Measurements from ENCODE around the gene ZNF107. TPM values are rescaled to one million over a fixed set of nuclear protein-coding genes. Genes with fewer than 3 reads are reported as not detected.
A peak's percentile ranks its signal among the peaks of the same experiment; 100 is the strongest.

Gene ZNF107
- 15.3 TPM for polyA plus RNA-seq

DNA sequence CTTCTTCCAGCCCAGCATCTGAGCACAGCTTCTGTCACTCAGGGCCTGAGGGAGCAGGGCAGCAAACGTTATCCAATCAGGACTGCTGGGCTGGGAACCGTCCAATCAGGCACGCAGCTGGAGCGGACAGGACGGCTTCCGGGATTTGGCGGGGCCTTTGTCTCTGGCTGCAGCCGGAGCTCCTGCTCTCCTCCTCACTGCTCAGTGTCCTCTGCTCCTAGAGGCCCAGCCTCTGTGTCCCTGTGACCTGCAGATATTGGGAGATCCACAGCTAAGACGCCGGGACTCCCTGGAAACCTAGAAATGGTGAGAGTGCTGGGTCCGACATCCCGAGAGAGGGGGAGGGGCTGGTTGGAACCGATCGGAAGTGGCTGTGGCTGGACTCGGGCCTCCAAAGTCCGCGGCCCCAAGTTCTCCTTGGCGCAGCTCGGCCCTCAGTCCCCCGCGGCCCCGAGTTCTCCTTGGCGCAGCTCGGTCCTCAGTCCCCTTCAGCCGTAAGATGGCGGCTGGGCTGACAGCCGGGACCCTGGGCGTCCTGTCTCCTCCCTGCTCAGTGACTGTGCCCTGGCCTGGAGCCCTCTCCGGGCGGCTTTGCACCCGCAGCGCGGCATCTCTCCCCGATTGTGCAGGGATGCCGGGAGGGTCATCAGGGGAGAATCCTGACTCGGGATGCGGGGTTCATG is at the start of gene ZNF107:
ZNF107 (plus strand) TSS at position 154 of the 683 bp plus-strand sequence; CDS start at position 304, 150 bp downstream.
- H3K4me1 Mint-ChIP-seq = peaks cover 34 to 42% (median 36%) of the 10 kb centered on the region in 3 donors
- peak within 1 kb of the TSS; percentile 95 to 98 (median 98) for H3K4me3 Mint-ChIP-seq
- no peaks in the 10 kb centered on the region for H3K27me3 Mint-ChIP-seq
- H3K9me3 Mint-ChIP-seq = peaks cover 2 to 6% (median 4%) of the 10 kb centered on the region in 3 donors
- H3K36me3 Mint-ChIP-seq = peaks cover 12% of the 10 kb centered on the region
- peak within 1 kb of the TSS; percentile 95 to 99 (median 98) for H3K27ac Mint-ChIP-seq

DNA sequence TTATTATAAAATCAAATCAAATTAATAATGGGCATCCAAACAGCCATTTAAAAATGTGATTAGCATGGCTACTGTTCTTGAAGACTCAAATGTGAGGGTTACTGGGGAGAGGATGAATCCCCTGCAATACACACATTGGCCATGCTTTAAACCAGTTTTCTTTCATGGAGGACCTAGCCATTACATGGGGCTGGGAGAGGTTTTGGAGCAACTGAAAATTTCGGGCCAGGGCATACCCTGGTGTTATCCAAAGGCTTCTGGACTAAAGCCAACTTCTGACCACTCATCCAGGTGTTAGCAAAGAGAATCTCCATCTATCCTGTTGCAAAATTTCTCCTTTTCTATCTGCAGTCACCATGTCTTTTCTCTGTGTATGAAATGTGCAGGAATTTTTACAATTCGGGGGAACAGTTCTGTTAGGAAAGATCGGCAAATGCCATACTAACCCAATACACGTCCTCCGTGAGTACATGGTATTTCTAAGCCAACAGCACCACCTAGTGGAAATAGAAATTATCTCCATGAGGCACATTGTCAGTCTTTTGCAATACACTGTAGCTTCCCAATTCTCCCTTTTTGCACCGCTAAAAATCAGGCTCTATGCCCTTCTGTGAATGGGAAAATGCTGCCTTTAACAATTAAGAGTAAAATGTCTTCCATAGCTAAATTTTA is 47.0 kb upstream of the ZNF107 start:
- Mint-ChIP-seq H3K27me3 (no peaks in the 10 kb centered on the region), H3K4me3 (no peak overlapping the region), H3K36me3 (no peaks in the 10 kb centered on the region), H3K27ac (no peak overlapping the region), H3K9me3 (peaks cover 0 to 14% (median 2%) of the 10 kb centered on the region in 3 donors), H3K4me1 (peaks cover 0 to 2% (median 0%) of the 10 kb centered on the region in 3 donors)

DNA sequence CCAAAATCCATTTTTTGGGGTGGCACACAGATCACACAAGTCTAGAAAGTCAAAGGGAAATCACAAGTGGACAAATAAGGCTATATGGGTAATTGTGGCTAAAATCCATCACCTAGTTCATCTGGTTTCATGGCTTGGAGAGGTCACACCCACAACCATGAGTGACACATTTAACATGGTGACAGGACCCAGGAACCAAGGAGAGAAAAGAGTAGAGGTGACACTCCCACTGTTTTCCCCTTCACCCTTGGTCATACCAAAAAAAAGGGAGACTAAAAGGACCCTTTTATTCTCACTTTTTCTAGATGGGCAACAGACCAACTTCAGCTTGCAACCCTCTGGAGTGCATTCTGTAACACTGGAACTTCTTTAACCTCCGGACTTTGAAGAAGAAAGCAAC is 46.2 kb upstream of the ZNF107 start:
- H3K27me3 Mint-ChIP-seq = no peaks in the 10 kb centered on the region
- no peaks in the 10 kb centered on the region for H3K36me3 Mint-ChIP-seq
- no peak overlapping the region for H3K27ac Mint-ChIP-seq
- no peak overlapping the region for H3K4me3 Mint-ChIP-seq
- peaks cover 0 to 2% (median 0%) of the 10 kb centered on the region in 3 donors for H3K4me1 Mint-ChIP-seq
- H3K9me3 Mint-ChIP-seq = peaks cover 0 to 14% (median 2%) of the 10 kb centered on the region in 3 donors

DNA sequence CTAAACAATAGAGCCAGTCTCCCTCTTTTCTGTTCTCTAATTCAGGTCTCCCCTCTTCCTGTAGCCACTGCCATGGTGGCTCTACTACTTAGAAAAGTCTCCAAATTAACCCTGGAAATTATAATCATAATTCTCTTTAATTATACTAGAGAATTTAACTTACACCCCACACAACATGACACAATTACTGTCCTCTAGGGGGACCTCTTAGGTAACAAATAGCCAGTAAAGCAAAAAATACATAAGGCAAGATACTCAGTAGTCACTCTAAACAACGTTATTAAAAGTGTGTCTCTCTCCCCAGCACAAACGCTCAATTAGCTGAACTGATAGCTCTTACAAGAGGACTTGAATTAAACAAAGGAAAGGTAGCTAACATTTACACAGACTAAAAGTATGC is 44.3 kb upstream of the ZNF107 start:
- no peaks in the 10 kb centered on the region for H3K27me3 Mint-ChIP-seq
- H3K27ac Mint-ChIP-seq = no peak overlapping the region
- H3K4me1 Mint-ChIP-seq = peaks cover 0 to 5% (median 0%) of the 10 kb centered on the region in 3 donors
- no peaks in the 10 kb centered on the region for H3K36me3 Mint-ChIP-seq
- H3K4me3 Mint-ChIP-seq = no peak overlapping the region
- H3K9me3 Mint-ChIP-seq = peaks cover 0 to 14% (median 2%) of the 10 kb centered on the region in 3 donors

DNA sequence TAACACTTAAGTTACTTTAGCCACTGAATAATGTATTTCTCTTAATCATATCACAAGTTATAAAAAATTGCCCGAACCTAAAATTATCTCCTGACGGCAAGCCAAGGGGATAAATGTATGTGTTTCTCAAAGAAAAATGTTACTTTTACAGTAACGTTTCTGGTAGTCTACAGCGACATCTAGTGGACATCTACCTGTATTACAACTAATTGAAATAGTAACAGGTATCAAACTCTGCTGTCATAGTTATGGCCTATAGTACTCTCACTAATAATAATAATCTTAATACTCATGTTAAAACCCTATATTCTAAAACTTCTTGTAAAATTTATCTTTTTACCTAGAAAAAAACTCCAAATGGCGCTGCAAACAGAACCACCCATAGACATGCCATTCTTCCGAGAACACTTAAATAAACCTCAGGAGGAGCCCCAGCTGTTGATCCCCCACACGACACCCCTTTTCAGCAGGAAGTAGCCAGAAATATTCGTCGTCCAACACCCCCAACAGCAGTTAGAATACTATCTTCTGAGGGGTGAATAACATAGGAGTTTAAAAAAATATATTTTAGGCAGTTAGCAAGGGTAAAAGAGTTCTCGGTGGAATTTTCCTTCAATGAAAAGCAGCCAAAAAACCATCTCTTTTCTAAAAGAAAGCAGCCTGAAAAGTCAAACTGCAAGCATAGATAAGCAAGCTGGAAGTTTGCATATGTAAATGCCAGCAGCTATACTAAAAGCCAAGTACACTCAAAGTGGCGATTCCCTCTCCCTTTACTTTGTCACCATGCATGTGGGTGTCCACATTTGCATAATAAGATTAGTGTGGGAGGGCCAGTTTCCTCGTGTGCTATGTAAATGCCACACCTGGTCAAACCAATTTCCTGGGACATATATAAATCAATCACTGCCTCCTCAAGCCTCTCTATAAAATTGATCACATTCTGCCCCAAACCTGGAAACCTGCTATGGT is 40.5 kb upstream of the ZNF107 start:
- Mint-ChIP-seq H3K36me3 (no peaks in the 10 kb centered on the region), H3K9me3 (peaks cover 0 to 2% (median 0%) of the 10 kb centered on the region in 3 donors), H3K4me1 (peaks cover 0 to 3% (median 0%) of the 10 kb centered on the region in 3 donors), H3K27me3 (no peaks in the 10 kb centered on the region), H3K27ac (no peak overlapping the region), H3K4me3 (no peak overlapping the region)

DNA sequence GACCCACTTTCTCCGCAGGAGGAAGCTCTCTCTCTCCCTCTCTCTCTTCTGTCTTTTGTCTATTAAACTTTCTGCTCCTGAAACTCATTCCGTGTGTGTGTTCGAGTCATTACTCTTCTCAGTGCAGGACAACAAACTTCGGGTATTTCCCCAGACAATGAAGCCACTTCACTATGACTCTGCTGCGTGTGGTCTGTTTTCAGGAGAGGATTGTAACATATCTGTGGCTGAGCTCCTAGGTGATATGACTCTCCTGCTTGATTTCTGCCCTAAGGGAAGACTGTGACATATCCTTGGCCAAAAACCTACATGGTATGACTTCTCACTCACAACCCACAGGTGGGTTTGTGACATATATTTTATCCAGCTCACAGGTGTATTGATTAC is 39.9 kb upstream of the ZNF107 start:
- Mint-ChIP-seq H3K4me3 (no peak overlapping the region), H3K27ac (no peak overlapping the region), H3K36me3 (no peaks in the 10 kb centered on the region), H3K27me3 (no peaks in the 10 kb centered on the region), H3K9me3 (no peaks in the 10 kb centered on the region), H3K4me1 (peaks cover 0 to 3% (median 0%) of the 10 kb centered on the region in 3 donors)

DNA sequence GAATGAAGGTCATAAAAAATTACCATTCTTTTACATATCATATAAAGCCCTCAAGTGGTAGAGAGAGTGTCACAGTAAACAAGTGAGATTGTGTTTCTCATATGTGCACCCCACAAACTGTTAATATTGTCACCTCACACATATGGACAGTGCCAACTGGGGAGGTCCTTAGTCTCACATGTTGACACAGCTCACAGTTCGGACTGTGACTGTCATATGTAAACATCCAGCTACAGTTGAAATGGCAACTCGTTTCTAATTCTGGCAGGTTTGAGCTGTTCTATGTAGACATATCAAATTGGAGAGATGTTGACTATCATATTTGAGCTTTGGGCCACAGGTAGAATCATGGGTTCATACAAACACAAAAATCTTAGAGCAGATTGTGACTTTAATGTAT is 39.4 kb upstream of the ZNF107 start:
- no peaks in the 10 kb centered on the region for H3K27me3 Mint-ChIP-seq
- H3K4me1 Mint-ChIP-seq = peaks cover 0 to 3% (median 0%) of the 10 kb centered on the region in 3 donors
- H3K36me3 Mint-ChIP-seq = no peaks in the 10 kb centered on the region
- no peak overlapping the region for H3K4me3 Mint-ChIP-seq
- H3K9me3 Mint-ChIP-seq = no peaks in the 10 kb centered on the region
- no peak overlapping the region for H3K27ac Mint-ChIP-seq

DNA sequence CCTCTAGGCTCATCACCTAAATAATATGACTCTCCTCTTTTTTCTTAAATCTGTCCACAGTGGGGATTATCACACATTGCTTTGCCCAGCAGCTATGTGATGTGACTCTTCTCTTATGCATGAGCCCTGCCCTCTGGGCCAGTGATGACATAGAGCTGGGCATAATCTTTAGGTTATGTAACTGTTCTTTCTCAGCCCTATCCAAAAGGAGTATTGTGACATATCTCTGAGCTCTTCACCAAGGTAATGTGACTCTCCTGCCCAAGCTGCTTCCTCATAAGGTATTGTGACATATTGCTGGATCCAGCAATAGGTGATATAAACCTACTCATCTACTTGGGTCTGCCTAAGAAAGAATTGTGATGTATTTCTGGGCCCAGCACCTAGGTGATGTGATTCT is 37.7 kb upstream of the ZNF107 start:
- Mint-ChIP-seq H3K27ac (no peak overlapping the region), H3K27me3 (no peaks in the 10 kb centered on the region), H3K4me3 (no peak overlapping the region), H3K4me1 (peaks cover 0 to 3% (median 0%) of the 10 kb centered on the region in 3 donors), H3K36me3 (no peaks in the 10 kb centered on the region), H3K9me3 (no peaks in the 10 kb centered on the region)

DNA sequence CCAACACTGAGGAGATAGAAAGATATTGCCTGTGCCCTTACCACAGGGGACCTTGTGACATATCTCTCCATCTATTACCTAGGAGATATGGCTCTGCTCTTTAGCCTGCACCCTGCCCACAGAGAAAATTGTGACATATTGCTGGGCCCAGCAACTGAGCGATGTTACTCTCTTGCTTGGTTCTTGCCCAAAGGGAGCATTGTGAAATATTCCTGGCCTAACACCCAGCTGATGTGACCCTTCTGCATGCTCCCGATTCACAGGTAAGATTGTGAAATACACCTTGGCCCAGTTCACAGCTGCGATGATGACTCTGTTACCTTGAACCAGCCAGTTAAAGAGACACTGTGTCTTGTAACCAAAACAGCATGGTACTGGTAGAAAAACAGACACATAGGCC is 37.2 kb upstream of the ZNF107 start:
- no peak overlapping the region for H3K27ac Mint-ChIP-seq
- no peak overlapping the region for H3K4me3 Mint-ChIP-seq
- H3K9me3 Mint-ChIP-seq = no peaks in the 10 kb centered on the region
- no peaks in the 10 kb centered on the region for H3K36me3 Mint-ChIP-seq
- H3K27me3 Mint-ChIP-seq = no peaks in the 10 kb centered on the region
- H3K4me1 Mint-ChIP-seq = peaks cover 0 to 3% (median 0%) of the 10 kb centered on the region in 3 donors

DNA sequence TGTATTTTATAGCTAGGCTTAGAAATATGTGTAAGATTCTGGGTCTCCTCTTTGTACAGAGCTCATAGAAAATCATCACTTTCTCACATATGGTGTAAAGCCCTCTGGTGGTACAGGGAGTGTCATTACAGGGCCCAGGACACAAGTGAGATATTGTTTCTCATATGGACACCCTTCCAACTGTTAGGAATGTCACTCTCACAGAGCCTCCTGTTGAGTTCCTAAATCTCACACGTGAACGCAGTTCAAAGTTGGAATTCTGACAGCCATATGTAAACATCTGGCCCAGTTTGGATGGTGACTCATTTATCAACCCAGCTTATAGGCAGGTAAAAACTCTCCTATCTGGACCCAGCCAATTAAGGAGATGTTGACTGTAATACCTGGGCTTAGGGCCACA is 35.4 kb upstream of the ZNF107 start:
- Mint-ChIP-seq H3K27ac (no peak overlapping the region), H3K4me3 (no peak overlapping the region), H3K27me3 (no peaks in the 10 kb centered on the region), H3K9me3 (no peaks in the 10 kb centered on the region), H3K36me3 (no peaks in the 10 kb centered on the region), H3K4me1 (peaks cover 0 to 3% (median 0%) of the 10 kb centered on the region in 3 donors)

DNA sequence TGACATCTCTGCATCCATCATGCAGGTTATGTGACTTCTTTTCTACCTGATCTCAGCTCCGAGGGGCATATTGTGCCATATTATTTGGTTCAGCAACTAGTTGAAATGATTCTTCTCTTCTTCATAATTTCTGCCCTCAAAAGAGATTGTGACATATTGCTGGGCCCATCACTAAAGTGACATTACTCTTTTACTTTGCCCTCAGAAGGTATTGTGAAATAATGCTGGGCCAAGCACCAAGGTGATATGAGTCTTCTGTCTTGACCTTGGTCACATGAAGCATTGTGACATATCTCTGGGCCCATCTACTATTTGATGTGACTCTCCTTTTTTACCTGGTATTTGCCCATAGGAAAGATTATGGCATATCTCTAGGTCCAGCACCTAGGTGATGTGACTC is 33.9 kb upstream of the ZNF107 start:
- H3K4me3 Mint-ChIP-seq = no peak overlapping the region
- no peak overlapping the region for H3K27ac Mint-ChIP-seq
- no peaks in the 10 kb centered on the region for H3K36me3 Mint-ChIP-seq
- no peaks in the 10 kb centered on the region for H3K4me1 Mint-ChIP-seq
- no peaks in the 10 kb centered on the region for H3K9me3 Mint-ChIP-seq
- H3K27me3 Mint-ChIP-seq = no peaks in the 10 kb centered on the region

DNA sequence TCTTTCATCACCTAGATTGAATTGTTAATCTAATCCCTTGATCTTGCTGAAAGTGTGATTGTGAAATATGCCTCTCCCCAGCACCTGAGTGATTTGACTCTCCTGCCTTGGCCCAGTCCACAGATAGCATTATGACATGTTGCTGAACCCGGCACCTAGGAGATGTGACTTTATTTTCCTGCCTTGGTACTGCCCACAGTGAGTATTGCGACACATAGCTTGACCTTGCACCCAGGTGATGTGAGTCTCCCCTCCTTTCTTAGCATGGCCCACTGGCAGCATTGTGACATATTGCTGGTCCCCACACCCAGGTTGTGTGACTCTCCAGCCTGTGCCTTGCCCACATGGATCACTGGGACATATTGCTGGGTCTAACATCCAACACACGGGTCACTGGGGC is 32.5 kb upstream of the ZNF107 start:
- Mint-ChIP-seq H3K4me1 (no peaks in the 10 kb centered on the region), H3K27me3 (no peaks in the 10 kb centered on the region), H3K4me3 (no peak overlapping the region), H3K36me3 (no peaks in the 10 kb centered on the region), H3K9me3 (no peaks in the 10 kb centered on the region), H3K27ac (no peak overlapping the region)

DNA sequence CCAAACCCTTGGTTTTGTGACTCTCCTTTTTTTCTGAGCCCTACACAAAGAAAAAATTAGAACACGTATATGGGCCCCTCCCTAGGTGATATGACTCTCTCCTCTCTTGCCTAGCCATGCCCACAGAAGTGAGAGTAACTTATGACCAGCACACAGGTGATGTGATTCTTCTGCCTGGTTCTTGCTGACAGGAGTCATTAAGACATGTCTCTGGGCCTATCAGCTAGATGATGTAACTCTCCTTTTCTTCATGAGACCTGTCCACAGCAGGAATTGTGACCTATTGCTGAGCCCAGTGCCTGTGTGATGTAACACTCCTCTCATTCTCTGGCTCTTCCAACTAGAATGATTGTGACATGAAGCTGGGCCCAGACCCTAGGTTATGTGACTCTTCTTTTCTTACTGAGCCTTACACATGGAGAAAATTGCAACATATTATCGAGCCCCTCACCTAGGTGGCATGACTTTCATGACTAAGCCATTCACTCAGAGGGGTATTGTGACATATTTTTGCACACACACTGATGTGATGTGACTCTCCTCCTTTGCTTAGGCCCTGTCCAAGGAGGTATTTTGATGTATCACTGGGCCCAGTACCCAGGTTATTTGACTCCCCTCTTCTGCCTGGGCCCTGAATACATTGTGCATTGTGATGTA is 31.4 kb upstream of the ZNF107 start:
- Mint-ChIP-seq H3K9me3 (no peaks in the 10 kb centered on the region), H3K27ac (no peak overlapping the region), H3K4me3 (no peak overlapping the region), H3K36me3 (no peaks in the 10 kb centered on the region), H3K27me3 (no peaks in the 10 kb centered on the region), H3K4me1 (no peaks in the 10 kb centered on the region)

DNA sequence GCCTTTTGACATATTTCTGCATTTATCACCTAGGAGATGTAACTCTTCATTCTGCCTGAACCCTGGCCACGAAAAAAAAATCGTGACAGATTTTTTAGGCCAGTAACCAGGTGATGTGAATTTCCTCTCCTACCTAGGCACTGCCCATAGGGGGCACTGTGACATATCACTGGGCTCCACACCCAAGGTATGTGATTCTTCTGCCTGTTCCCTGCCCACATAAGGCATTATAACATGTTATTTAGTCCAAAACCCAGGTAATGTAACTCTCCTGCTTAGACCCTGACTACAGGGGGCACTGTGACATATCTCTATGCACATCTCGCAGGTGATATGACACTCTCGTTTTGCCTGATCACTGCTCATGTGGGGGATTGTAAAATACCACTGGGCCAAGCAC is 29.5 kb upstream of the ZNF107 start:
- Mint-ChIP-seq H3K27ac (no peak overlapping the region), H3K4me1 (no peaks in the 10 kb centered on the region), H3K27me3 (no peaks in the 10 kb centered on the region), H3K9me3 (no peaks in the 10 kb centered on the region), H3K4me3 (no peak overlapping the region), H3K36me3 (no peaks in the 10 kb centered on the region)
